ENCODE measurements around the gene ARHGAP4.

DNA sequence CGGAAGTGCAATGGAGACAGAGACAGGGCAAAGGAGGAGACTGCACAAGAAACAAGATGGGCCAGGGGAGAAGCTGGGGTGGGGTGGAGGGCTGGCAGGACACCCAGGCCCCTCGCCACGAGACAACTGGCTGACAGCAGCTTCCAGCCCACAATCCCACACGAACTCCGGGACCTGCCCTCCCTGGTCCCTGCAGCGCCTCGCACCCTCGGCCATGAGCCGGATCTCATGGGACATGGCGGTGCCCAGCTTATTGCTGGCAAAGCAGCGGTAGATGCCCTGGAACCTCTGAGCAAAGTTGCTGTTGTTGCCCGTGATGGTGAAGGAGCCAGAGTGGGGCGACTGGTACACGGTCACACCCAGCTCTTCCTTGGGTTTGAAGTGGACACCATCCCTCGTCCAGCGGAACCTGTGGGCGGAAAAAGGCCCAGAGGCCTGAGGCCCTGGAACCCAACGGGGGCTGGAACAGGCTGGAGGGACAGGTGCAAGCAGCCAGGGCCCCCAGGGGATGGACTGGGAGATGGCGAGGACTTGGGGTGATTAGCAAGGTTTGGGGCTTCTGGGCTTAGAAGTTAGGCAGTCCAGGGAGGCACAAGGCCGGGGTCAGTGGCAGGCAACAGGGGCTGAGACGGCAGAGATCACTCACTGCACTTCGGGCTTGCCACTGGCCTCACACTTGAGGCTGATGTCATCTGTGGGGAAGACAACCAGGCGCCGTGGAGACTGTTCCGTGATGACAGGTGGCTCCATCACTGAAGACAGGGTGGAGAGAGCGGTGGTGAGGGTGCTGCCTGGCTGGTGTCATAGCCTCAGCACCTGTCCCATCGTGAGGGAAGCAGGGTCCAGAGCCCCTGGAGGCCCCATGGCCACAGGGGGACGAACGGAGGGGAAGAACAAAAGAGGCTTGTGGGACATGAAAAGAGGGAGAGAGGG lies 53.9 kb downstream of the ARHGAP4 start:
- TF ChIP-seq RAD21 (IDR thresholded peaks at IDR 0.05; ENCODE audit: low read depth) (no peak), ZBTB7A (IDR thresholded peaks at IDR 0.05; ENCODE audit: low read depth) (no peak), CEBPB (IDR thresholded peaks at IDR 0.05) (no peak), CREB1 (IDR thresholded peaks at IDR 0.05; ENCODE audit: low read depth) (no peak), TCF12 (IDR thresholded peaks at IDR 0.05; ENCODE audit: low read depth) (no peak), TAF1 (IDR thresholded peaks at IDR 0.05; ENCODE audit: low read depth) (no peak)
- TF ChIP-seq, protein P1, sequence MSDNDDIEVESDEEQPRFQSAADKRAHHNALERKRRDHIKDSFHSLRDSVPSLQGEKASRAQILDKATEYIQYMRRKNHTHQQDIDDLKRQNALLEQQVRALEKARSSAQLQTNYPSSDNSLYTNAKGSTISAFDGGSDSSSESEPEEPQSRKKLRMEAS (IDR thresholded peaks at IDR 0.05): no peak
- TF ChIP-seq, protein P2, sequence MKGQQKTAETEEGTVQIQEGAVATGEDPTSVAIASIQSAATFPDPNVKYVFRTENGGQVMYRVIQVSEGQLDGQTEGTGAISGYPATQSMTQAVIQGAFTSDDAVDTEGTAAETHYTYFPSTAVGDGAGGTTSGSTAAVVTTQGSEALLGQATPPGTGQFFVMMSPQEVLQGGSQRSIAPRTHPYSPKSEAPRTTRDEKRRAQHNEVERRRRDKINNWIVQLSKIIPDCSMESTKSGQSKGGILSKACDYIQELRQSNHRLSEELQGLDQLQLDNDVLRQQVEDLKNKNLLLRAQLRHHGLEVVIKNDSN (IDR thresholded peaks at IDR 0.05): no peak
- TF ChIP-seq, protein P3, sequence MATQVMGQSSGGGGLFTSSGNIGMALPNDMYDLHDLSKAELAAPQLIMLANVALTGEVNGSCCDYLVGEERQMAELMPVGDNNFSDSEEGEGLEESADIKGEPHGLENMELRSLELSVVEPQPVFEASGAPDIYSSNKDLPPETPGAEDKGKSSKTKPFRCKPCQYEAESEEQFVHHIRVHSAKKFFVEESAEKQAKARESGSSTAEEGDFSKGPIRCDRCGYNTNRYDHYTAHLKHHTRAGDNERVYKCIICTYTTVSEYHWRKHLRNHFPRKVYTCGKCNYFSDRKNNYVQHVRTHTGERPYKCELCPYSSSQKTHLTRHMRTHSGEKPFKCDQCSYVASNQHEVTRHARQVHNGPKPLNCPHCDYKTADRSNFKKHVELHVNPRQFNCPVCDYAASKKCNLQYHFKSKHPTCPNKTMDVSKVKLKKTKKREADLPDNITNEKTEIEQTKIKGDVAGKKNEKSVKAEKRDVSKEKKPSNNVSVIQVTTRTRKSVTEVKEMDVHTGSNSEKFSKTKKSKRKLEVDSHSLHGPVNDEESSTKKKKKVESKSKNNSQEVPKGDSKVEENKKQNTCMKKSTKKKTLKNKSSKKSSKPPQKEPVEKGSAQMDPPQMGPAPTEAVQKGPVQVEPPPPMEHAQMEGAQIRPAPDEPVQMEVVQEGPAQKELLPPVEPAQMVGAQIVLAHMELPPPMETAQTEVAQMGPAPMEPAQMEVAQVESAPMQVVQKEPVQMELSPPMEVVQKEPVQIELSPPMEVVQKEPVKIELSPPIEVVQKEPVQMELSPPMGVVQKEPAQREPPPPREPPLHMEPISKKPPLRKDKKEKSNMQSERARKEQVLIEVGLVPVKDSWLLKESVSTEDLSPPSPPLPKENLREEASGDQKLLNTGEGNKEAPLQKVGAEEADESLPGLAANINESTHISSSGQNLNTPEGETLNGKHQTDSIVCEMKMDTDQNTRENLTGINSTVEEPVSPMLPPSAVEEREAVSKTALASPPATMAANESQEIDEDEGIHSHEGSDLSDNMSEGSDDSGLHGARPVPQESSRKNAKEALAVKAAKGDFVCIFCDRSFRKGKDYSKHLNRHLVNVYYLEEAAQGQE (IDR thresholded peaks at IDR 0.05; ENCODE audit: low read depth): no peak
